ENCODE data around the gene NXPE4.

Gene NXPE4

GRCh38 chr11:114556135-114556534 is 39.5 kb downstream of the NXPE4 start:
- no peak for DNase-seq

GRCh38 chr11:114553642-114554041 is 41.9 kb downstream of the NXPE4 start:
- DNase-seq = no peak

- DNase-seq = no peak
These were observed 44.5 kb downstream of the NXPE4 start for GRCh38 chr11:114551060-114551459.

GRCh38 chr11:114525682-114526081 is 69.9 kb downstream of the NXPE4 start:
- DNase-seq = no peak

- DNase-seq = no peak
These were observed 71.5 kb downstream of the NXPE4 start for GRCh38 chr11:114524122-114524521.

GRCh38 chr11:114522818-114523217 is 72.8 kb downstream of the NXPE4 start:
- no peak for DNase-seq
